ENCODE results near the gene ARID4B. TPM values are rescaled to one million over a fixed set of nuclear protein-coding genes. Genes with fewer than 3 reads are reported as not detected.

Gene ARID4B
- total and polyA plus RNA-seq, 2 of the 13 experiments (the other 11 are each of a cell fraction or from before 2014, with no cell fraction given): 9.7 to 24.6 TPM

GRCh38 chr1:235368428-235368827, 40.4 kb upstream of the ARID4B start (continued):
- TF ChIP-seq CERS6 (CRISPR knock-in tag; IDR thresholded peaks at IDR 0.05) (no peak), ZNF329 (CRISPR knock-in tag; IDR thresholded peaks at IDR 0.05; ENCODE audit: low read depth) (no peak), ZBTB7A (CRISPR knock-in tag; IDR thresholded peaks at IDR 0.05) (no peak), ARNTL (CRISPR knock-in tag; IDR thresholded peaks at IDR 0.05) (no peak), ZNF704 (CRISPR knock-in tag; IDR thresholded peaks at IDR 0.05; ENCODE audit: borderline replicate concordance) (no peak), ZNF670 (CRISPR knock-in tag; IDR thresholded peaks at IDR 0.05; ENCODE audit: borderline replicate concordance) (no peak), MEF2D (CRISPR knock-in tag; IDR thresholded peaks at IDR 0.05) (no peak), TERF1 (CRISPR knock-in tag; IDR thresholded peaks at IDR 0.05) (no peak), ZNF572 (CRISPR knock-in tag; IDR thresholded peaks at IDR 0.05) (no peak), ZKSCAN8 (CRISPR knock-in tag; IDR thresholded peaks at IDR 0.05; ENCODE audit: borderline replicate concordance) (no peak)

Measured in HepG2 (cell line).